ENCODE data around the gene COL5A1.

Gene COL5A1

GRCh38 chr9:134818000-134818568 is 176.5 kb downstream of the COL5A1 start:
- DNase-seq (ENCODE audit: low read depth), result no peak
- TF ChIP-seq CTCF (conservative IDR thresholded peaks at IDR 0.05; ENCODE audit: low read depth, low read length), result no peak
- H3K4me3 ChIP-seq (ENCODE audit: low read length), result no peak overlapping the region

GRCh38 chr9:134818591-134818990 is 177.0 kb downstream of the COL5A1 start:
- no peak overlapping the region for H3K4me3 ChIP-seq (ENCODE audit: low read length)
- no peak for TF ChIP-seq CTCF (conservative IDR thresholded peaks at IDR 0.05; ENCODE audit: low read depth, low read length)
- DNase-seq (ENCODE audit: low read depth), result no peak

GRCh38 chr9:134820901-134821300 is 179.3 kb downstream of the COL5A1 start:
- DNase-seq (ENCODE audit: low read depth), result no peak
- no peak for TF ChIP-seq CTCF (conservative IDR thresholded peaks at IDR 0.05; ENCODE audit: low read depth, low read length)
- H3K4me3 ChIP-seq (ENCODE audit: low read length), result no peak overlapping the region

GRCh38 chr9:134822541-134822940 is 180.9 kb downstream of the COL5A1 start:
- TF ChIP-seq CTCF (conservative IDR thresholded peaks at IDR 0.05; ENCODE audit: low read depth, low read length), result no peak
- no peak overlapping the region for H3K4me3 ChIP-seq (ENCODE audit: low read length)
- DNase-seq (ENCODE audit: low read depth), result no peak

- no peak for TF ChIP-seq CTCF (conservative IDR thresholded peaks at IDR 0.05; ENCODE audit: low read depth, low read length)
- no peak for DNase-seq (ENCODE audit: low read depth)
- H3K4me3 ChIP-seq (ENCODE audit: low read length), result no peak overlapping the region
Measured at GRCh38 chr9:134823623-134824022, 182.0 kb downstream of the COL5A1 start.

GRCh38 chr9:134824583-134824982 is 183.0 kb downstream of the COL5A1 start:
- no peak for TF ChIP-seq CTCF (conservative IDR thresholded peaks at IDR 0.05; ENCODE audit: low read depth, low read length)
- DNase-seq (ENCODE audit: low read depth), result no peak

GRCh38 chr9:134825025-134825424 is 183.4 kb downstream of the COL5A1 start:
- no peak overlapping the region for H3K4me3 ChIP-seq (ENCODE audit: low read length)
- DNase-seq (ENCODE audit: low read depth), result no peak
- TF ChIP-seq CTCF (conservative IDR thresholded peaks at IDR 0.05; ENCODE audit: low read depth, low read length), result no peak

More at GRCh38 chr9:134824583-134824982, 183.0 kb downstream of the COL5A1 start:
- H3K4me3 ChIP-seq (ENCODE audit: low read length), result no peak overlapping the region
